Loucy (cell line): ENCODE measurements around the gene PDIA6.

Experiments used
- H2AFZ ChIP-seq: fragments of 200-600 bp; sonication (generic); 2 replicates; pipeline ENCODE4 v1.6.0; 2016; ENCODE audit warnings: antibody characterized with exemption, mild to moderate bottlenecking, low read length, moderate library complexity
- H3F3A ChIP-seq: fragments of 200-600 bp; 2 replicates; pipeline ENCODE4 v1.6.0; 2016; ENCODE audit warnings: antibody characterized with exemption, low read depth, mild to moderate bottlenecking
- H3K27me3 ChIP-seq: fragments of 200-600 bp; sonication (generic); 2 replicates; pipeline ENCODE4 v1.6.1; 2014; ENCODE audit warnings: low read length, mild to moderate bottlenecking; ENCODE audit not compliant: insufficient read depth, poor library complexity, severe bottlenecking
- H3K36me3 ChIP-seq: fragments of 200-600 bp; sonication (generic); 2 replicates; pipeline ENCODE4 v1.6.1; 2016; ENCODE audit warnings: low read length; ENCODE audit not compliant: insufficient read depth
- H3K4me1 ChIP-seq: fragments of 200-600 bp; sonication (generic); 2 replicates; pipeline ENCODE4 v1.5.1; 2014; ENCODE audit warnings: low read length, mild to moderate bottlenecking; ENCODE audit not compliant: insufficient read depth, poor library complexity, severe bottlenecking
- H3K4me2 ChIP-seq: fragments of 200-600 bp; sonication (generic); 2 replicates; pipeline ENCODE4 v1.6.0; 2014; ENCODE audit warnings: antibody characterized with exemption, low read length, low read depth, mild to moderate bottlenecking; ENCODE audit not compliant: poor library complexity, severe bottlenecking
- H3K4me3 ChIP-seq: fragments of 200-600 bp; sonication (generic); 2 replicates; pipeline ENCODE4 v1.5.1; 2014; ENCODE audit warnings: low read length, mild to moderate bottlenecking, mixed read lengths; ENCODE audit not compliant: poor library complexity, severe bottlenecking
- H3K79me2 ChIP-seq: fragments of 200-600 bp; sonication (generic); 2 replicates; pipeline ENCODE4 v1.6.1; 2014; ENCODE audit warnings: low read length; ENCODE audit not compliant: insufficient read depth
- H3K9ac ChIP-seq: fragments of 200-600 bp; sonication (generic); 2 replicates; pipeline ENCODE4 v1.6.0; 2014; ENCODE audit warnings: mild to moderate bottlenecking, low read depth, low read length, moderate library complexity; ENCODE audit not compliant: poor library complexity, severe bottlenecking
- H3K9me2 ChIP-seq: fragments of 200-600 bp; sonication (generic); replicated peaks from 2 replicates; pipeline ENCODE4 v1.6.1; 2016; ENCODE audit warnings: low read depth, low read length, mixed read lengths
- H3K9me3 ChIP-seq: fragments of 200-600 bp; sonication (generic); 2 replicates; pipeline ENCODE4 v1.6.1; 2014; ENCODE audit warnings: mild to moderate bottlenecking, antibody characterized with exemption, low read length, low read depth; ENCODE audit not compliant: insufficient read depth
- H4K20me1 ChIP-seq: fragments of 200-600 bp; sonication (generic); 2 replicates; pipeline ENCODE4 v1.6.0; 2014; ENCODE audit warnings: antibody characterized with exemption, low read length, mild to moderate bottlenecking; ENCODE audit not compliant: insufficient read depth, poor library complexity, severe bottlenecking
- CTCF ChIP-seq: fragments of 200-600 bp; sonication (generic); conservative IDR thresholded peaks from 2 replicates; pipeline ENCODE4 v1.5.1; 2014; ENCODE audit warnings: mild to moderate bottlenecking, antibody characterized with exemption, low read length
- EZH2phosphoT487 ChIP-seq: fragments of 200-600 bp; IDR thresholded peaks from 2 replicates; pipeline ENCODE4 v1.6.1; 2018; ENCODE audit warnings: antibody characterized with exemption, mild to moderate bottlenecking, moderate library complexity, borderline replicate concordance

The PDIA6 gene

DNA sequence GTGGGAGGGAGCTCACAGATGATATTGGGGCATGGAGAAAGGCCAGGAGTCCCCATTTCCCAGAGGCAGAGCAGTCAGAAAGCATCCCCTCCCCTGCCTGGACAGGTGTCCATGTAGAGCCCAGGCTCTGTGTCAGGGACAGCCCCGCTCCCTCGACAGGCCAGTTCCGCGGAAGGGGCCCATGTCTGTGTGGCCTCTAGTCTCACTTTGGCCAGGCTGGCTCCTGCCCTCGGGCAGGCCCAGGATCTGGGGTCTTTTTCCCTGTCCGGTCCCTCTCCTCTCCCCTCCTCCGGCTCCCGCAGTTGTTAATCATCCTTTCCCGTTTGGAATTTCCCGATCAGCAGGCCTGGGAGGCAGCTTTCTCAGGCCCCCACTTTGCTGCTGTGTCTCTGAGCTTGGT, 20.4 kb upstream of the PDIA6 start:
- H3K9ac ChIP-seq: no peak overlapping the region
- H3K4me3 ChIP-seq: no peak overlapping the region
- no peak overlapping the region for H3K4me2 ChIP-seq
- no peaks in the 10 kb centered on the region for H3K9me3 ChIP-seq
- H3K79me2 ChIP-seq: no peaks in the 10 kb centered on the region
- H2AFZ ChIP-seq: no peak overlapping the region
- H4K20me1 ChIP-seq: no peaks in the 10 kb centered on the region
- no peak for TF ChIP-seq CTCF
- no peak for TF ChIP-seq EZH2phosphoT487
- H3K4me1 ChIP-seq: no peaks in the 10 kb centered on the region
- no peaks in the 10 kb centered on the region for H3K9me2 ChIP-seq
- no peaks in the 10 kb centered on the region for H3K27me3 ChIP-seq
- H3K36me3 ChIP-seq: no peaks in the 10 kb centered on the region
- no peaks in the 10 kb centered on the region for H3F3A ChIP-seq

GRCh38 chr2:10832203-10832936, 19.8 kb upstream of the PDIA6 start:
- H2AFZ ChIP-seq: no peak overlapping the region
- H3F3A ChIP-seq: no peaks in the 10 kb centered on the region
- H3K4me1 ChIP-seq: no peaks in the 10 kb centered on the region
- TF ChIP-seq CTCF (peak; percentile 98), EZH2phosphoT487 (no peak)
- H4K20me1 ChIP-seq: no peaks in the 10 kb centered on the region
- H3K4me3 ChIP-seq: no peak overlapping the region
- no peaks in the 10 kb centered on the region for H3K79me2 ChIP-seq
- no peak overlapping the region for H3K9ac ChIP-seq
- H3K27me3 ChIP-seq: no peaks in the 10 kb centered on the region
- no peaks in the 10 kb centered on the region for H3K9me3 ChIP-seq
- H3K4me2 ChIP-seq: no peak overlapping the region
- H3K36me3 ChIP-seq: no peaks in the 10 kb centered on the region
- H3K9me2 ChIP-seq: no peaks in the 10 kb centered on the region

DNA sequence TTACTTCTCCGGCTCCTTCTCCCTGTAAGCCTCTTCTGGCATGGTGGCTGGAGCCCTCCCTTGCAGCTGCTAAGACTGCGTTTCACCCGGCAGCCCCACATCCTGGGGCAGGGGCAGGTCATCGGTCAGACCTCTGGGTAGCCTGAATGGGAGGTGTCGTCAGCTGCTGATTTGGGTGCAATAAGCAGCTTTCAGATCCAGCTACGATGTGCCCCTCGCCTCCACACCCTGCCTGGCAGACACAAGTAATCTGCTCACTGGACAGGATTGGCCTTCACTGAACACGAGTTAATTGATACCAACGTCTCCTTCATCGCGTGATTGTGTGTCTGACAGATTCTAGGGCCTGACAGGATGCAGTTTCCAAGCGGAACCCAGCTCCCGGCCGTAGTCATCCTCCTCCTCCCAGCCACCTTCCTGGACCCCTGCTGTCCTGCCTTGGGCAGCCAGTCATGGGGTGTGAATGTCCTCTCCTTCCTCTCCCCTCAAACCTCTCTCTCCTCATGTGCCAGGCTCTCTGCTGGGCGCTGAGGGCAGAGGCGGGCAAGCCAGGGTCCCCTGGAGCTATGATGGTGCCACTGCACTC, 18.9 kb upstream of the PDIA6 start:
- TF ChIP-seq CTCF: no peak
- TF ChIP-seq EZH2phosphoT487: no peak
- Histone ChIP-seq H3K27me3 (no peaks in the 10 kb centered on the region), H3K36me3 (no peaks in the 10 kb centered on the region), H3K4me3 (no peak overlapping the region), H3F3A (no peaks in the 10 kb centered on the region), H4K20me1 (no peaks in the 10 kb centered on the region), H3K4me2 (no peak overlapping the region), H3K9me3 (no peaks in the 10 kb centered on the region), H3K79me2 (no peaks in the 10 kb centered on the region), H3K9ac (no peak overlapping the region), H3K9me2 (no peaks in the 10 kb centered on the region), H2AFZ (no peak overlapping the region), H3K4me1 (no peaks in the 10 kb centered on the region)
